GM18951 (cell line): ENCODE results near the gene SDR42E2.
A peak's percentile ranks its signal among the peaks of the same experiment; 100 is the strongest.

Source experiments
- POLR2A ChIP-seq: IDR thresholded peaks from 4 replicates; pipeline ENCODE4 v1.6.1; 2011; ENCODE audit warnings: mild to moderate bottlenecking; ENCODE audit not compliant: insufficient read length, insufficient read depth; ENCODE audit errors: extremely low read depth
- in situ Hi-C: fragments of 300-500 bp; cut with MboI; formaldehyde crosslinking; loops from one replicate; pipeline ENCODE4 v1.12.0; 2022; ENCODE audit warnings: low sequenced_read_pairs, mixed read lengths, inconsistent platforms; ENCODE audit not compliant: unreplicated experiment

The SDR42E2 gene

DNA sequence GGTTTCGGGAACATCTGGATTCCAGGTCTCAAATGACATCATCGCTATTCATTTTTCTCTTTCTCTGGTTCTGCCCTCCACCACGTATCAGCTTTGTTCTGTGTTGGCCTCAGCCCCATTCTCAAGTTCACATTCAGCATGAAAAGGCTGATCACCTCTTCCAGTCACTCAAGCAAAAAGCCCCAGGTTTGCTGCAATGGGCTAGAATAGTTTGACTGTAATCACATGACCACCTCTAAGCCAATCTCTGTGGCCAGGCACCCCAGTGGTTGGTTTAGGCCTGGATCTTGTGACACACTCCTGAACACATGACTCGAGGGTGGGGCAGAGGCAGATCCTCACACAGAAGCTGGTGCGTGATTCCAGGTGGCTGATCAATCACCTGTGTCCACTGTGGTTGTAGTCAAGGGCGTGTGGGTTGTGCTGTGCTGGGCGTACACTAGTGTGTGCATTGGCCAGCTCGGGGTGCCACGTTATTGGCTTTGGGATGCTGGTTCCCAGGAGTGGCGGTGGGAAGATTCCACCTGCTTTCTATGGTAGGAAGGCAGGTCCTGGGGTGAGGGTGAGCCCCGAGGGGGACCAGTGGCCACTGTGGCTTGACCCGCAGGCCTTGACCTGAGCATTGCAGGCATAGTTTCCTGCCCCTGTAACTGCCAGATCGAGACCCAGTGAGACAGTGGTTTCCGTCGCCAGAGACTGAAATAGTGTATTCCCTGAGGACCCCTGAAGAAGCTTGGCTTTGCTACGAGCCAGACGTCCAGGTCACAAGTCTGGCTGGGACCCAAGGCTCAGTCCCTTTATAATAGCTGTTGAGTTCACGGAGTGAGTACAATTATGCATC, 55.8 kb downstream of the SDR42E2 start:
- in situ Hi-C loops = no loop called here
- peak; percentile 34 for TF ChIP-seq POLR2A

DNA sequence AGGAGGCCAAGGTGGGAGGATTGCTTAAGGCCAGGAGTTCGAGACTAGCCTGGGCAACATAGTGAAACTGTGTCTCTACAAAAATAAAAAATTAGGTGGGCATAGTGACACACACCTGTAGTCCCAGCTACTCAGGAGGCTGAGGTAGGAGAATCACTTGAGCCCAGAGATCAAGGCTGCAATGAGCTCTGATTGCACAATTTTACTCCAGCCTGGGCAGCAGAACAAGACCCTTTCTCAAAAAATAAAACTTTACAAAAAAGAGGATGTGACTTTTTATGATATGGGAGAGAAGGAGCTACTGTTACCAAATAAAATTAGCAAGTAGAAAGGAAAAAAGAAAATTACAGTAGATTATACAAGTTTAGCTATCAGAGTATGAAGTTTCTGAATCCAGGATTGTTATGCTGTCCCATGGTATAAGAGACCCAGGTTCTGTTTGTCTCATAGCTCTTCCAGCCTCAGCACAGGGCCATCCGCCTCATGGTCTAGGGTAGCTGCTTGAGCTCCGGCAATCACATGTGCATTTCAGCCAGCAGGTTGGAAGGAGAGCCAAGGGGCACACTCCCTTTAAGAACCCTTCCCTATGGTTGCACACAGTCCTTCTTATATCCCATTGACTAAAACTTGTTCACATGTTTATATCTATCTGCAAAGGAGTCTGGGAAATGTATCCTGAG, 57.2 kb downstream of the SDR42E2 start:
- no peak for TF ChIP-seq POLR2A
- in situ Hi-C loops = no loop called here

GRCh38 chr16:22220069-22220440, 57.7 kb downstream of the SDR42E2 start:
- in situ Hi-C loops = no loop called here
- TF ChIP-seq POLR2A = no peak

DNA sequence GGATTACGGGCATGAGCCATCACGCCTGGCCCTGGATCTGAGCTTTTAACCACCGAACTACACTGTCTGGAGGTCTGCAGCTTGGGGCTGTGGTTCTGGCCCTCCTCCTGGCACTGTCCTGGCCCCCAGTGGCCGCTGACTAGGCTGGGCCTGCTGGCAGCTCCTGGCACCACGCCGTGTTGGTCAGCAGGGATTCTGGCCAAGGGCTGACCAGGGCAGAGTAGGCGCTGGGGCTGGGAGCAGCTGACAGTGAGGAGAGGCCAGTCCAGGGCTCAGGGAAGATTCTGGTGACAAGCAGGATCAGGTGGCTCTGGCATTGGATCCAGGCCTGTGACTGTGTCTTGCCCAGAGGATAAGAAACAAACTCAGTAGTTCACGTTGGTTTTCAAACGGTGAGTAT, 58.4 kb downstream of the SDR42E2 start:
- TF ChIP-seq POLR2A = no peak
- in situ Hi-C loops = no loop called here

- no peak for TF ChIP-seq POLR2A
- in situ Hi-C loops = no loop called here
Measured at GRCh38 chr16:22222006-22222405, 59.7 kb downstream of the SDR42E2 start.

DNA sequence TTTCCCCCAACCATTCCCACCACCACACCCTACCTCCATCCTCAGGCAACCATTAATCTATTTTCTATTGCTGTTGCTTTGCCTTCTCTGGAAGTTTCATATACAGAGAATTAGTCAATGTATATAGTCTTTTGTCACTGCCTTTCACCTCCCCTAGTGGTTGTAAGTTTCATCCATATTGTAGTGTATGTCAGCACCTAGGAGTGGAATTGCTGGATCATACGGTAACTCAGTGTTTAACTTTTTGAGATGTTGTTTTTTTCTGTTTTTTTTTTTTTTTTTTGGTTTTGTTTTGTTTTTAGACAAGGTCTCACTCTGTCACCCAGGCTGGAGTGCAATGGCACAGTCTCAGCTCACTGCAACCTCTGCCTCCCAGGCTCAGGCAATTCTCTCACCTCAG, 60.7 kb downstream of the SDR42E2 start:
- in situ Hi-C loops = no loop called here
- no peak for TF ChIP-seq POLR2A

GRCh38 chr16:22225060-22225459, 62.8 kb downstream of the SDR42E2 start:
- no peak for TF ChIP-seq POLR2A

GRCh38 chr16:22229889-22230288, 67.6 kb downstream of the SDR42E2 start:
- in situ Hi-C loops = no loop called here
- TF ChIP-seq POLR2A = no peak

More at GRCh38 chr16:22225060-22225459, 62.8 kb downstream of the SDR42E2 start:
- in situ Hi-C loops = no loop called here

DNA sequence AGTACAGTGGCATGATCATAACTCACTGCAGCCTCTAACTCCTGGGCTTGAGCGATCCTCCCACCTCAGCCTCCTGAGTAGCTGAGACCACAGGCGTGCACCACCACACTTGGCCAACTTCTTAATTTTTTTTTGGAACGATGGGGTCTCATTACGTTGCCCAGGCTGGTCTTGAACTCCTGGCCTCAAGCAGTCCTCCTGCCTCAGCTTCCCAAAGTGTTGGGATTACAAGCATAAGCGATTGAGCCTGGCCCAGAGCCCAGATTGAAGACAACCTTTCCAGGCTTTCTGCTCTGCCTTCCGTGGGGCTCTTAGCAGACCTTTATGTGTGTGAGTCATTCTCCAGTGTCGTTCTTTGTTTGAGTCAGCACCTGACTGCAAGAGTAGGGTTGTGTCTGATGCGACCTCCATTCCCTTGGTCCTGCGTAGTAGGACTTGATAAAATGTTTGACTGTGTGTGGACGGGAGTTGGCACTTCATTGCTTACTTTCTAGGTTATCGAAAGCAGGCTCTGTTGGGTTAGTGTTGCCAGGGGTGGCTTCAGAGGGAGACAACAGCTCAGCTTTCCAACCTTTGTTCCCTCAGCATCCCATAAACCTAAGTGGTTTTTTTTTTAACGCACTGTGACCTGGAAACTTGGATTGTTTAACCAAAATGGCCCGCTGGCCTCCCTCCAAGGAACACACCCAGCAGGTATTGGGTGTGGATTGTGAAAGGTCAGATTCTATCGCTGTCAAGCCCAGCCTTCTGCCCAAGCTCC, 70.2 kb downstream of the SDR42E2 start:
- in situ Hi-C loops = no loop called here
- TF ChIP-seq POLR2A = no peak

GRCh38 chr16:22233037-22233372, 70.7 kb downstream of the SDR42E2 start:
- in situ Hi-C loops = no loop called here
- no peak for TF ChIP-seq POLR2A

GRCh38 chr16:22235839-22236745, 73.8 kb downstream of the SDR42E2 start:
- in situ Hi-C loops = no loop called here
- no peak for TF ChIP-seq POLR2A

- TF ChIP-seq POLR2A = no peak
- in situ Hi-C loops = no loop called here
Measured at GRCh38 chr16:22239131-22239805, 77.0 kb downstream of the SDR42E2 start.
